Measurements from ENCODE around the gene EVA1B.

The EVA1B gene

DNA sequence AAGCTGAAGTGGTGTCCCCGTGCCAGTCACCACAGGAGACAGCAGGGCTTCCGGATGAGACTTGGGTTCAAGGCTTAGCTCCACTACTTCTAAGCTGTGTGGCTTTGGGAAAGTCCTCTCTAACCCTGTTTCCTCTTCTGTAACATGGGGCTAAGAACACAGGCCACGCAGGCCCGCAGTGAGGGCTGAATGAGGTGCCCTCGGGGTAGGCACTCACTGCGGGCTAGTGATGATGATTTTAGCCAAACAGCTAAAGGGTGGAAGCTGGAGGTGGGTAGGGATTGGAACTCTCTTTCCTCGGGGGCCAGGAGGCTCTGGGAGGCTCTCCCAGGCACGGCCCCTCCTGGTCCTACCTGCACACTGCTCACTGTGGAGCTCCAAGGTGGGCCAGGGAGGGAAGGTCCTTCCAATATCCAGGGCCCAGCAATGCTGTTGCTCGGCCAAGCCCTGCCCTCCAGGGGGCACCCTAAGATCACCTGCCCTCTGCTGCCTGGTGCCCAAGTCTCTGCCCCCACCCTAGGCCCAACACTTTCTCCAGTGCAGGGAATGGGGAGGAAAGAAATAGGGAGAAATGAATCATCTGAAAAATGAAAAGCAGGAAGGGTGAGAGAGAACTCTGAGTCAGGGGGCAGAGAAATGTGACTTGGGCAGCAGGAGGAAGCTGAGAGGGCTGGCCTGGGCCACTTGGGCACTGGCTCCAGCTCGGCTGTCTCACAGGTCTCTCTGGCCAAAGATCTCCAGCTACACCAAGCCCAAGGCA lies 19.2 kb upstream of the EVA1B start:
- in situ Hi-C loops (cut with HindIII; ENCODE audit: low pct_unique_long_range_greater_than_20kb, low sequenced_read_pairs): no loop called here
- peak in 1 of 2 experiments; percentile 42 for DNase-seq (ENCODE audit: low read depth in 1 of 2, low spot score in 1 of 2)
- no peak for TF ChIP-seq JUND (IDR thresholded peaks at IDR 0.05; ENCODE audit: low read depth)

- in situ Hi-C loops (cut with HindIII; ENCODE audit: low pct_unique_long_range_greater_than_20kb, low sequenced_read_pairs): no loop called here
- TF ChIP-seq JUND (IDR thresholded peaks at IDR 0.05; ENCODE audit: low read depth): no peak
- DNase-seq (ENCODE audit: low read depth in 1 of 2, low spot score in 1 of 2): no peak
Observed at GRCh38 chr1:36341626-36342320, 18.3 kb upstream of the EVA1B start.

GRCh38 chr1:36339615-36340014 lies 16.2 kb upstream of the EVA1B start:
- no peak for DNase-seq (ENCODE audit: low read depth in 1 of 2, low spot score in 1 of 2)
- TF ChIP-seq JUND (IDR thresholded peaks at IDR 0.05; ENCODE audit: low read depth): no peak
- in situ Hi-C loops (cut with HindIII; ENCODE audit: low pct_unique_long_range_greater_than_20kb, low sequenced_read_pairs): no loop called here

- DNase-seq (ENCODE audit: low read depth in 1 of 2, low spot score in 1 of 2): no peak
- no peak for TF ChIP-seq JUND (IDR thresholded peaks at IDR 0.05; ENCODE audit: low read depth)
- in situ Hi-C loops (cut with HindIII; ENCODE audit: low pct_unique_long_range_greater_than_20kb, low sequenced_read_pairs): no loop called here
Observed at GRCh38 chr1:36339215-36339614, 15.8 kb upstream of the EVA1B start.

GRCh38 chr1:36337830-36338229 lies 14.4 kb upstream of the EVA1B start:
- in situ Hi-C loops (cut with HindIII; ENCODE audit: low pct_unique_long_range_greater_than_20kb, low sequenced_read_pairs): no loop called here
- no peak for TF ChIP-seq JUND (IDR thresholded peaks at IDR 0.05; ENCODE audit: low read depth)
- no peak for DNase-seq (ENCODE audit: low read depth in 1 of 2, low spot score in 1 of 2)

DNA sequence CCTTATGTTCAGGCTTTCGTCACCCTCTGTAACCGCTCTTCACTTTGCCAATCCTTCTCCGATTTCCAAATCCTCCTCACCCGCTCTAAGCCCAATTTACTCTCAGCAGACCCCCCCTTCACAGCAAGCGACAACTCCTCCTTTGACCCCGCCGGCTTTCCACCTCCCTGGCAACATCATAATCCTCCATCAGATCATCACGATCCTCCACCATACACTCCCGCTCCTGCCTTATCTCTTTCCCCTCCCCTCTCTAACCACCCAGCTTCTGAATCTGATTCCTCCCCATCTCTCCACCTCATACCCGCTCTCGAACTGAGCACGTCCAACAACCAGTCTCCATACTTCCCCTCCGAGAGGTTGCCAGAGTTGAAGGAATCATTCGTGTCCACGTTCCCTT lies 7.5 kb upstream of the EVA1B start:
- TF ChIP-seq JUND (IDR thresholded peaks at IDR 0.05; ENCODE audit: low read depth): no peak
- no peak for DNase-seq (ENCODE audit: low read depth in 1 of 2, low spot score in 1 of 2)
- in situ Hi-C loops (cut with HindIII; ENCODE audit: low pct_unique_long_range_greater_than_20kb, low sequenced_read_pairs): no loop called here

GRCh38 chr1:36329817-36330216 lies 6.4 kb upstream of the EVA1B start:
- no peak for TF ChIP-seq JUND (IDR thresholded peaks at IDR 0.05; ENCODE audit: low read depth)

GRCh38 chr1:36328713-36329112 lies 5.3 kb upstream of the EVA1B start:
- in situ Hi-C loops (cut with HindIII; ENCODE audit: low pct_unique_long_range_greater_than_20kb, low sequenced_read_pairs): no loop called here
- DNase-seq (ENCODE audit: low read depth in 1 of 2, low spot score in 1 of 2): no peak
- TF ChIP-seq JUND (IDR thresholded peaks at IDR 0.05; ENCODE audit: low read depth): no peak

More at GRCh38 chr1:36329817-36330216, 6.4 kb upstream of the EVA1B start:
- in situ Hi-C loops (cut with HindIII; ENCODE audit: low pct_unique_long_range_greater_than_20kb, low sequenced_read_pairs): no loop called here
- peak in 1 of 2 experiments; percentile 67 for DNase-seq (ENCODE audit: low read depth in 1 of 2, low spot score in 1 of 2)

DNA sequence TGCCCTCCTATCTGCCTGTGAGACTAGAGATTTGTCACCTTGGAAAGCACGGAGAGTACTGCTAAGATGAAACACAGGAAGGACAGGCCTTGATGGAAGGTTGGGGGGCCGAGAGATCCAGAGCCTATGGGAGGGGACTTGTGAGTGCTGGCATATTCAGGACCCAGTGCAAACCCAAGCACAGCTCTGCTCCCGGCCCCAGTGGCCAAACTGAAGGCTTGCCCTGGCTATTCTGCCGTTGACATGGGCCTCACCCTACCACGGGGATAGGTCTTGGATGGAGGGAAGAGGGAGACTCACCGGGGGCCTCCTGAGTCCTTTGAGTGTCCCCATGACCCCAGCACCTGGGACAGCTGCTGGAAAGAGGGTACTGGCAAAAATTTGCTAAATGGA lies 4.6 kb upstream of the EVA1B start:
- in situ Hi-C loops (cut with HindIII; ENCODE audit: low pct_unique_long_range_greater_than_20kb, low sequenced_read_pairs): no loop called here
- no peak for TF ChIP-seq JUND (IDR thresholded peaks at IDR 0.05; ENCODE audit: low read depth)
- DNase-seq (ENCODE audit: low read depth in 1 of 2, low spot score in 1 of 2): no peak

DNA sequence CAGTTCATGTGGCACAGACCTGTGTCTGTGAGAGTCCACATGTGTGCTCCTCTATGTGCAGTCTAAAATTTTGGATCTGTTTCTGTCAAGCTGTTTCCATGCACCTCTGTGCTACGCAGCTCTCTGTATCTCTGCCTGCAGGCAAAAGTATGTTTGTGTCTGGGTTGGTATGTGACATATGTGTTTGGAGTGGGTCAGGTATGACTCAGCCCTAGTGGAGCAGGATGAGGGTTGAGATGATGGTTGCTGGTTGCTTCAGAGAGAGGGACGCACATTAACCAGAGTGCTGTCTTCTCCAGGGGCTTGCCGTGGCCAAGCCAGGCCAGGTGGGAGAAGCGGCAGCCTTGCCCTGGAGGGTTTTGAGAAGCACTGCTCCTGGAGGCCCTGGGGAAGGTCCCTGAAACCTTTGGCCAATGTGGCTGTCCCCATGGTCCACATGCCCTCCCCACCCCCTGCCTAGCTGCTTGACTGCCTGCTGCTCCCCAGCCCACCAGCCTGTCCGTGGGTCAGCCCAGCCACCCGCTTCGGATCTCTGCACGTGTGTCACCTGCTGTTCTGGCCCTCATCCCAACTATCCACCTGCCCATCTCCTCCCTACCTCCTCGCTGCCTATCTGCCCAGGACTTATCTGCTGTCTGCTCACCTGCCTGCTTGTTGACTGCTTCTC lies 4.1 kb upstream of the EVA1B start:
- no peak for DNase-seq (ENCODE audit: low read depth in 1 of 2, low spot score in 1 of 2)
- in situ Hi-C loops (cut with HindIII; ENCODE audit: low pct_unique_long_range_greater_than_20kb, low sequenced_read_pairs): no loop called here
- no peak for TF ChIP-seq JUND (IDR thresholded peaks at IDR 0.05; ENCODE audit: low read depth)

- no peak for TF ChIP-seq JUND (IDR thresholded peaks at IDR 0.05; ENCODE audit: low read depth)
- DNase-seq (ENCODE audit: low read depth in 1 of 2, low spot score in 1 of 2): no peak
- in situ Hi-C loops (cut with HindIII; ENCODE audit: low pct_unique_long_range_greater_than_20kb, low sequenced_read_pairs): no loop called here
Observed at GRCh38 chr1:36326499-36326898, 3.1 kb upstream of the EVA1B start.

DNA sequence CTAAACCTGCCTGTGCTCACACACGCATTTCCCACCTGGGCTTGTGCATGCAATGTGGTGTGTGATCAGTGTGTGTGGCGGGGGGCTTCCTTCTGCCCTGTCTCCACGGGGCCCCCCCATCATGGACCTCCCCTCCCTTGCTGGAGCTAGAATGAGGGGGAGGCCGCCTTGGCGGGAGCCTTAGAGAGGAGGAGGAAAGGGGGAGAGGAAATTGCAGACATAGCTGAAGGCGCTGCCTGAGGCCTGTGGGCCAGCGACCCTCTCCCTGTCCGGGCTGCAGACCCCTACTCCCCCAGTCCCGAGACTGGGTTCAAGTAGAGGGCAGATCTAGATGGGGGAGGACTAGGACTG lies 883 bp upstream of the EVA1B start:
- no peak for TF ChIP-seq JUND (IDR thresholded peaks at IDR 0.05; ENCODE audit: low read depth)
- DNase-seq (ENCODE audit: low read depth in 1 of 2, low spot score in 1 of 2): no peak
- in situ Hi-C loops (cut with HindIII; ENCODE audit: low pct_unique_long_range_greater_than_20kb, low sequenced_read_pairs): no loop called here

All from T47D (cell line).